Measurements from ENCODE around the gene STEAP4.
"Not testable (repeated sequence)": the region's sequence is repeated elsewhere in the genome, so short reads cannot be mapped to it uniquely, and the experiment has no call there.

- TF ChIP-seq CTCF (IDR thresholded peaks at IDR 0.05); SIN3A (IDR thresholded peaks at IDR 0.05; ENCODE audit: borderline replicate concordance, insufficient read depth, low read depth, low read length); REST (IDR thresholded peaks at IDR 0.05; ENCODE audit: insufficient read depth in 1 of 2, low read depth in 2 of 2, low read length in 1 of 2); POLR2AphosphoS5 (IDR thresholded peaks at IDR 0.05; ENCODE audit: low read depth, low read length): not testable (repeated sequence)
Observed at GRCh38 chr7:88264987-88265386, 41.7 kb downstream of the STEAP4 start.

Data from Panc1 (cell line).